ENCODE measurements around the gene ESYT3. TPM values are rescaled to one million over a fixed set of nuclear protein-coding genes. Genes with fewer than 3 reads are reported as not detected.

Gene ESYT3
- total RNA-seq, 1 donor from 2014 or later = not detected

- CTCF ChIA-PET = no interaction called here
- no peaks in the 10 kb centered on the region for H3K36me3 Mint-ChIP-seq (ENCODE audit: low read depth)
- no peaks in the 10 kb centered on the region for H3K9me3 Mint-ChIP-seq
- peaks cover 9% of the 10 kb centered on the region for H3K27me3 Mint-ChIP-seq
- ATAC-seq (ENCODE audit: low read depth) (no peak), DNase-seq (no peak)
- H3K27ac Mint-ChIP-seq = no peak overlapping the region
- TF ChIP-seq, protein P1, sequence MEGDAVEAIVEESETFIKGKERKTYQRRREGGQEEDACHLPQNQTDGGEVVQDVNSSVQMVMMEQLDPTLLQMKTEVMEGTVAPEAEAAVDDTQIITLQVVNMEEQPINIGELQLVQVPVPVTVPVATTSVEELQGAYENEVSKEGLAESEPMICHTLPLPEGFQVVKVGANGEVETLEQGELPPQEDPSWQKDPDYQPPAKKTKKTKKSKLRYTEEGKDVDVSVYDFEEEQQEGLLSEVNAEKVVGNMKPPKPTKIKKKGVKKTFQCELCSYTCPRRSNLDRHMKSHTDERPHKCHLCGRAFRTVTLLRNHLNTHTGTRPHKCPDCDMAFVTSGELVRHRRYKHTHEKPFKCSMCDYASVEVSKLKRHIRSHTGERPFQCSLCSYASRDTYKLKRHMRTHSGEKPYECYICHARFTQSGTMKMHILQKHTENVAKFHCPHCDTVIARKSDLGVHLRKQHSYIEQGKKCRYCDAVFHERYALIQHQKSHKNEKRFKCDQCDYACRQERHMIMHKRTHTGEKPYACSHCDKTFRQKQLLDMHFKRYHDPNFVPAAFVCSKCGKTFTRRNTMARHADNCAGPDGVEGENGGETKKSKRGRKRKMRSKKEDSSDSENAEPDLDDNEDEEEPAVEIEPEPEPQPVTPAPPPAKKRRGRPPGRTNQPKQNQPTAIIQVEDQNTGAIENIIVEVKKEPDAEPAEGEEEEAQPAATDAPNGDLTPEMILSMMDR (IDR thresholded peaks at IDR 0.05) = no peak
- no peaks in the 10 kb centered on the region for H3K4me1 Mint-ChIP-seq
- intact Hi-C loops (cut with micrococcal nuclease) = no loop called here
- POLR2A ChIA-PET = no interaction called here
- no peak overlapping the region for H3K4me3 Mint-ChIP-seq
Measured at GRCh38 chr3:138461246-138461645, 26.8 kb downstream of the ESYT3 start.

GRCh38 chr3:138461896-138462295 lies 27.5 kb downstream of the ESYT3 start:
- H3K9me3 Mint-ChIP-seq = no peaks in the 10 kb centered on the region
- peaks cover 14% of the 10 kb centered on the region for H3K27me3 Mint-ChIP-seq
- TF ChIP-seq, protein P1 (IDR thresholded peaks at IDR 0.05) = no peak
- H3K4me1 Mint-ChIP-seq = no peaks in the 10 kb centered on the region
- no peak for DNase-seq
- no peak for ATAC-seq (ENCODE audit: low read depth)
- intact Hi-C loops (cut with micrococcal nuclease) = no loop called here
- no peaks in the 10 kb centered on the region for H3K36me3 Mint-ChIP-seq (ENCODE audit: low read depth)
- ChIA-PET POLR2A (no interaction called here), CTCF (no interaction called here)
- H3K4me3 Mint-ChIP-seq = no peak overlapping the region
- no peak overlapping the region for H3K27ac Mint-ChIP-seq

DNA sequence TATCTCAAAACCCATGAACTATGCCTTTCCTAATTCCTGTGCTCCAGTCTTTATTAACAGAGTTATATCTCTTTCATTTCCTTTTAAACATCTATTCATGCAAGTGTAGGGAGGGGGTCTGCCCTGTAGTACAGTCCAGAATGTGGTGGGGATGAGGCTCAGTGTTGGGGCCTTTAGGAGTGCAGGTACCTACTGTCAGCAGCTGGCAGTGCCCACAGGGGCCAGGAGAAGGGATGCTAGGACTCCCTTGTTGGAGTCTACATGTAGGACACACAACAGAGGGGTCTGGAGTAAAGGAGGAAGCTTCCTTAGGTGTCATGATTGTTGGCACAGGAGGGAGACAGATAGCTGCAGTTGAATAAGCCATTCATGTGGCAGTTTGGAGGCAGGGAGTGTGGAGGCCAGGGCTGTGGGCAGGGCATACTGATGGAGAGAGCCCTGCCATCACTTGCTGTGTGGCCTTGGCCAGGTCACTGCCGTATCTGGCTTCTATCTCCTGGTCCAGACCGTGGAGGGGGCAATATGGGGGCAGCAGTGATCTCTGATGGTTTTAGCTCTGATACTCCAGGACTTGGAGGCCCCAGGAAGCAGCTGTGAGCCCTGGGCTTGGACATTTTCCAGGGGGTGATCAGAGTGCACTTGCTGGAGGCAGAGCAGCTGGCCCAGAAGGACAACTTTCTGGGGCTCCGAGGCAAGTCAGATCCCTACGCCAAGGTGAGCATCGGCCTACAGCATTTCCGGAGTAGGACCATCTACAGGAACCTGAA lies 29.5 kb downstream of the ESYT3 start:
- no peak for DNase-seq
- POLR2A ChIA-PET = no interaction called here
- TF ChIP-seq, protein P1 (IDR thresholded peaks at IDR 0.05) = no peak
- no peak for ATAC-seq (ENCODE audit: low read depth)
- Mint-ChIP-seq H3K4me3 (no peak overlapping the region), H3K27me3 (peaks cover 16% of the 10 kb centered on the region), H3K9me3 (no peaks in the 10 kb centered on the region), H3K27ac (no peak overlapping the region), H3K36me3 (ENCODE audit: low read depth) (no peaks in the 10 kb centered on the region), H3K4me1 (no peaks in the 10 kb centered on the region)
- CTCF ChIA-PET = no interaction called here
- intact Hi-C loops (cut with micrococcal nuclease) = no loop called here

DNA sequence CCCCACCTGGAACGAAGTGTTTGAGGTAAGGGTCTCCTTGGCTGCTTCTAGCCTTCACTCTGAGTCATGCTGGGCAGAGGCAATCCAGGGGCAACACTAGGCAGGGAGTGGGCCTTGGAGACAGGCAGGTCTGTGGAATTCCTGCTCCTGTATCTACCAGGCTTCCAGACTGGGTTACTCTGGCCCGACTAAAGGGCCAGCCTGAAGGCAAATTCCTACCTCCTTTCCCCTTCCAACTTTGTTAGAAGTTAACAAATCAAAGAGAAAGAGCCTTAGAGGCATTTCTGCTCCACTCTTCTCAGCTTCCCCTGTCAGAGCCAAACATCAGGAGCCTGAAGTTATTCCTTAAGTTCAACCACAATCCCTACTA lies 30.1 kb downstream of the ESYT3 start:
- no peaks in the 10 kb centered on the region for H3K4me1 Mint-ChIP-seq
- no peaks in the 10 kb centered on the region for H3K9me3 Mint-ChIP-seq
- CTCF ChIA-PET = no interaction called here
- peaks cover 16% of the 10 kb centered on the region for H3K27me3 Mint-ChIP-seq
- no peak overlapping the region for H3K27ac Mint-ChIP-seq
- no peaks in the 10 kb centered on the region for H3K36me3 Mint-ChIP-seq (ENCODE audit: low read depth)
- POLR2A ChIA-PET = no interaction called here
- DNase-seq (no peak), ATAC-seq (ENCODE audit: low read depth) (no peak)
- no peak overlapping the region for H3K4me3 Mint-ChIP-seq
- TF ChIP-seq, protein P1 (IDR thresholded peaks at IDR 0.05) = no peak
- intact Hi-C loops (cut with micrococcal nuclease) = no loop called here

GRCh38 chr3:138465451-138465850 lies 31.0 kb downstream of the ESYT3 start:
- ATAC-seq (ENCODE audit: low read depth) = no peak
- Mint-ChIP-seq H3K27ac (no peak overlapping the region), H3K4me1 (no peaks in the 10 kb centered on the region), H3K36me3 (ENCODE audit: low read depth) (no peaks in the 10 kb centered on the region), H3K4me3 (no peak overlapping the region), H3K9me3 (no peaks in the 10 kb centered on the region), H3K27me3 (peaks cover 17% of the 10 kb centered on the region)
- no peak for DNase-seq
- intact Hi-C loops (cut with micrococcal nuclease) = no loop called here
- ChIA-PET CTCF (no interaction called here), POLR2A (no interaction called here)
- TF ChIP-seq, protein P1 (IDR thresholded peaks at IDR 0.05) = no peak
